GDM1 (cell line): ENCODE measurements around the gene RBAK.
"Not testable (repeated sequence)": the region's sequence is repeated elsewhere in the genome, so short reads cannot be mapped to it uniquely, and the experiment has no call there.

Source experiments
- DNase-seq: peaks from one replicate; lab custom pipeline; 2025; lab: John Stamatoyannopoulos, UW

RBAK gene

GRCh38 chr7:5051731-5052130 lies 6.1 kb downstream of the RBAK start:
- DNase-seq = not testable (repeated sequence)

- no peak for DNase-seq
These were observed 7.5 kb downstream of the RBAK start for GRCh38 chr7:5053175-5053574.

GRCh38 chr7:5063698-5064097 lies 18.0 kb downstream of the RBAK start:
- DNase-seq = no peak

GRCh38 chr7:5064391-5065106 lies 18.9 kb downstream of the RBAK start:
- no peak for DNase-seq

- no peak for DNase-seq
These were observed 19.4 kb downstream of the RBAK start for GRCh38 chr7:5065107-5065407.

DNA sequence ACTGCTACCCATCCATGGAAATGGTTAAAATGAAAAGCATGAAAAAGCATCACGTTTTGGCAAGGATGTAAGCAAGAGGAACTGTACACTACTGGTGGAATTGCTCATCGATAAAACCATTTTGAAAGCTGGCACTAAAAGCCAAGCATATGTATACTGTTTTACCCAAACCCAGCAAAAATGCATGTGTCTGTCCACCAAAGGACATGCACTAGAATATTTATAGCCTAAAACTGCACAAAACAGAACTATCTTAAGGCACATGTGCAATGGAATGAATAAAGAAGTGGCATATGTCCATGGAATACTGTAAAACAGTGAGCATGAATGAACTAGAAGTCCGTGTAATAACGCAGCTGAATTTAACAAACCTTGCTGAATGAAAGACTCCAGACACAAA lies 22.9 kb downstream of the RBAK start:
- no peak for DNase-seq

- DNase-seq = no peak
These were observed 24.5 kb downstream of the RBAK start for GRCh38 chr7:5070206-5070605.

DNA sequence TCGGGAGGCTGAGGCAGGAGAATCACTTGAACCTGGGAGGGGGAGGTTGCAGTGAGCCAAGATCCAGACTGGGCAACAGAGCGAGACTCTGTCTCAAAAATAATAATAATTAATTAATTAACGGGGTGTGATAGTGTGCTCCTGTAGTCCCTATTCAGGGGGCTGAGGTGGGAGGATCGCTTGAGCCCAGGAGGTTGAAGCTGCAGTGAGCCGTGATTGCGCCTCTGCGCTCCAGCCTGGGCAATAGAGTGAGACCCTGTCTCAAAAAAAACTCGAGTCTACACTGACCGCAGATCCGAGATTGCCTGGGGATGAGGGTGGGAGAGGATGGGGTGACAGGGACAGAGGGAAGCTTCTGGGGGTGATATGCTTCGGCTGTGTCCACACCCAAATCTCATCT lies 29.5 kb downstream of the RBAK start:
- DNase-seq = not testable (repeated sequence)

DNA sequence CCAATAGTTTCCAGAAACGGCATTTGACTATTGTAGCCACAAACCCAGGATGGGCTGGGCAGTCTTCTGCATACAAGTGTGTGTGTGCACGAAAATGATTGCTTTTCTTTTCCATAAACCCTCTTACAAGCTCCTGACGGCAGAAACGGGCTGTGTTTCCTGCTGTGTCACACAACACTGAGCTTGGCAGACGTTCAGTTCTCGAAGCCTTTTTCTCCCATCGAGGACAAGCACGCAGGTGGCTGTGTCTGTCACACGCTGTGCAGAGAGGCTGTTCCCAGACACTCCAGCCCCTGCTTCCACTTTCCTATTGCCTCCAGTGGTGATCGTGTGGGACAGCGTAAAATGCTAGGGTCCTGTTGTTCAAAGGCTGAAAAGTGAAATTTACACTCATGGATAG lies 32.1 kb downstream of the RBAK start:
- DNase-seq = no peak

DNA sequence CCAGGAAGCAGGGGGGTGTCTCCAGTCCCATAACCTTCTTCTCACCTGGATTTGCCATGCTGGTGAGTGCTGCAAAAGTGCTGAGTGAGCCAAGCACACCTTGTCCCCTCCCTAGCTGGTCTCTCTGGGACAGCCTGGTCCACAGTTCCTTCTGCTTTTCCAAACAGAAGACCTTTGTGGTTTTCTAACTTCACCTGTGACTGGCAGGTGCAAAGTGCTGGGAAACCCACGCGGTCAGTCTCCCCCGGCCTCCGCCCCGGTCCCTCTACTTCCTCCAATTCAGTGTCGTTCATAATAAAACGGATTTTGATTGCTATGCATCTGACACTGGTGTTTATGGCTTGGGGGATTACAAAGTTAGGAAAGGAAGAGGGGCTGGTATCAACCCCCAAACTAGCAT lies 37.1 kb downstream of the RBAK start:
- peak; percentile 56 for DNase-seq

GRCh38 chr7:5083311-5083711 lies 37.7 kb downstream of the RBAK start:
- DNase-seq = peak; percentile 58

- DNase-seq = no peak
These were observed 40.6 kb downstream of the RBAK start for GRCh38 chr7:5086256-5086655.

DNA sequence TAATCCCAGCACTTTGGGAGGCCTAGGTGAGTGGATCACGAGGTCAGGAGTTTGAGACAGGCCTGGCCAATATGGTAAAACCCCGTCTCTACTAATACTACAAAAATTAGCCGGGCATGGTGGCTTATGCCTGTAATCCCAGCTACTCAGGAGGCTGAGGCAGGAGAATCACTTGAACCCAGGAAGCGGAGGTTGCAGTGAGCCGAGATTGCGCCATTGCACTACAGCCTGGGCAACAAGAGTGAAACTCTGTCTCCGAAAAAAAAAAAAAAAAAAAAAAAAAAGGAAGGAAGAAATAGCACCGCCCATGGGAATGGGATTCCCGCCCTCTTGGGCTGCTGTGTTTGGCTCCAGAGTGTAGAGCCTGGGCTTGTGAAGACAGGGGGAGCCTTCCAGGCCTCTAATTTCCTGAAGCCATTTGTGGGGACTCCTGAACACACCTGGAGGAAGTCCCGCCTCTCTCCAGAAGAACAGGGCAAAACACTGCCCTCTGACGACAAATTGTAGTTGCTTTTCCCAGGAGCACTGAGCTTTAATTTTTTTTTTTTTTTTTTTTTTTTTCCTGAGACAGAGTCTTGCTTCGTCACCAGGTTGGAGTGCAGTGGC lies 42.7 kb downstream of the RBAK start:
- not testable (repeated sequence) for DNase-seq

- no peak for DNase-seq
These were observed 43.2 kb downstream of the RBAK start for GRCh38 chr7:5088906-5089305.

DNA sequence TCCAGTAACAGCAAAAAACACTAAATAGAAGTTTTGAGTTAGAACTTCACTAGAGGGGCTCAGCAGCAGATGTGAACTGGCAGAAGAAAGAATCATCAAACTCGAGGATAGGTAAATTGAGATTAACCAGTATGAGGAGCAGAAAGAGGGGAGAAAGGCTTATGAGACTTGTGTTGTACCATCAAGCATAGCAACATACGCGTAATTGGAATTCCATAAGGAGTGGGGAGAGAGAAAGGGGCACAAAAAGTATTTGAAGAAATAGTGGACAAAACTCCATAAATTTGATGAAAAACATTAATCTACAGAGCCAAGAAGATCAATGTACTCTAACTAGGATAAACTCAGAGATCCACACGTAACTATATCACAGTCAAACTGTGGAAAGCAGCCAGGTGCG lies 48.3 kb downstream of the RBAK start:
- no peak for DNase-seq

- no peak for DNase-seq
These were observed 49.0 kb downstream of the RBAK start for GRCh38 chr7:5094641-5095040.

DNA sequence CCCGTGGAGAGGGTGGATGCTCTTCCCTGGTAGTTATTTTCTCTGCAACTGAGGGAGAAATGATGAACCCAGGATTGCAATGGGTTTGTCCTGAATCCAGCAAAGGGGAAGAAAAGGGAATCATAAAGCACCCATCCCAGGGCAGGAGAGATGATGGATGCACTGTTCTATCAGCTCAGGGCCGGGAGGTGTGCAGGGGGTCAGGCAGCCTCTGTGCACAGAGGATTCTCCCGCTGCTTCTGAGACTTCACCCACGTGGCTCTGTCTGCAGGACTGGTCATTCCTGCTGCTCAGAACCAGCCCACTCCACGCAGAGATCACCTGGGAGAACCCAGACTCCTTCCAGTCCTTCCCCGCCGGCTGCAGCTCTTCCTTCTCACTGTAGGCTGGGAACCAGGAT lies 70.7 kb downstream of the RBAK start:
- DNase-seq = no peak

- DNase-seq = no peak
These were observed 71.7 kb downstream of the RBAK start for GRCh38 chr7:5117095-5117970.
